GM21737 (cell line): ENCODE measurements around the gene STON2.
"Not testable (repeated sequence)": the region's sequence is repeated elsewhere in the genome, so short reads cannot be mapped to it uniquely, and the experiment has no call there.

Experiments used
- ATAC-seq: cut with Tn5 transposase; IDR thresholded peaks from one replicate; pipeline ENCODE4 v1.9.1; 2021; ENCODE audit warnings: mild to moderate bottlenecking, moderate library complexity; ENCODE audit not compliant: unreplicated experiment

Gene STON2

GRCh38 chr14:81386290-81386745, 13.8 kb downstream of the STON2 start:
- no peak for ATAC-seq

DNA sequence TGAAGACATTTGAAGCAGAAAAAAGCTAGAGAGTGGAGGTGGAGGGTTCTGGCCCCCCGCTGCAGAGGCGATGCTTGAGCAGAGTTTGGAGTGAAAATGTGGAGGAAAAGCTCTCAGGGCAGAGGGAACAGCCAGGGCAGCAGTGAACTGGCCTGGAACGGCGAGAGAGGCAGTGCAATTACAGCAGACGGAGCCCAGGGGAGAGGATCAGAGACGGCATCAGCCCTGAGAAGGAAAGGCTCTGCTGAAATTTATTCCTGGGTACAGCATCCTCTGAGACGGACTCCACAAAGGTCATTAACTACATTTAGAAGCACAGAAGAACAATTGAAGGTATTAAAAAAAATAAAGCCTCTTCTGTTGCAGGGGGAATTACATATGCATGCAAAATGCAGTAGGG, 14.2 kb downstream of the STON2 start:
- no peak for ATAC-seq

- ATAC-seq = no peak
Observed at GRCh38 chr14:81385419-81385818, 14.7 kb downstream of the STON2 start.

DNA sequence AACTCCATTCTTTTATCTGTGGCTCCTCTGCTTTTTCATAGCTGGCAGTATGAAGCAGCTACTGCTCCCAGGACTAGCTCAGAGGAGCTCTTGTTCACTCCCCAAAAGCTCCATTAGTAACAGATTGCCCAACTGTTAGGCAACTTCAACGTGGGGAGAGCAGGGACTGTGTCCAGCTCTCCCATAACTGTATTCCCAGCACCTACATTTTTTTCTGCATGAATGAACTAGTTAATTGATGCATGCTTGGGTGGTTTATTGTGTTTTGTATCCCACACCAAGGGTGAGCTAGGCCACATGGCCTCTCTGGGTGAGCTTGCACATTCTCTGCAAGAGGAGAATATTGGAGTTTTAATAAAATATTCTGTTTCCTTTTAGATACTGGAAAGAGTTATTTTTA, 15.2 kb downstream of the STON2 start:
- no peak for ATAC-seq

GRCh38 chr14:81382517-81383225, 17.5 kb downstream of the STON2 start:
- no peak for ATAC-seq

DNA sequence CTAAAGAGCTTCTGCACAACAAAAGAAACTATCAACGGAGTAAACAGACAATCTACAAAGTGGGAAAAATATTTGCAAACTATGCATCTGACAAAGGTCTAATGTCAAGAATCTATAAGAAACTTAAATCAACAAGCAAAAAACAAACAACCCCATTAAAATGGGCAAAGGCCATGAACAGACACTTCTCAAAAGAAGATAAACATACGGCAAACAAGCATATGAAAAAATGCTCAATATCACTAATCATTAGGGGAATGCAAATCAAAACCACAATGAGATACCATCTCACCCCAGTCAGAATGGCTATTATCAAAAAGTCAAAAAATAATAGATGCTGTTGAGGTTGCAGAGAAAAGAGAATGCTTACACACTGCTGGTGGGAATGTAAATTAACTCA, 20.1 kb downstream of the STON2 start:
- ATAC-seq = not testable (repeated sequence)

DNA sequence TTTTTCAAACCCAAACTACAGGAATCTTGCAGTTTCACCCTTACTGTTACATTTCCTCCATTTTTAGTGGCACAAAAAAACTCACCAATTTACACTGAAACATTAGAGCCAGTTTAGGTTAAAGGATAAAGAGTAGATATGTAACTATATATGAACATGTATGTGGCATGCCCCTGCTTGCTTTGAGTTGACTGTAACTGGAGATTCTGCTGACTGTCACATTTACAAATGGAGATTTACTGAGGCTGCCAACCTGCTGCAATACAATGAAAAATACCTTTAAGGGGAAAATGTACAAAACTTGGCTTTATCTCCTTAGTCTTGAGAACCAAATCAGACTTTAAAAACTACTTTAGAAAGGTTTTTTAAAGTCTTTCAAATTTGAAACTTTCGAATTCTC, 28.3 kb downstream of the STON2 start:
- ATAC-seq = no peak

- no peak for ATAC-seq
Observed at GRCh38 chr14:81367563-81367962, 32.6 kb downstream of the STON2 start.

DNA sequence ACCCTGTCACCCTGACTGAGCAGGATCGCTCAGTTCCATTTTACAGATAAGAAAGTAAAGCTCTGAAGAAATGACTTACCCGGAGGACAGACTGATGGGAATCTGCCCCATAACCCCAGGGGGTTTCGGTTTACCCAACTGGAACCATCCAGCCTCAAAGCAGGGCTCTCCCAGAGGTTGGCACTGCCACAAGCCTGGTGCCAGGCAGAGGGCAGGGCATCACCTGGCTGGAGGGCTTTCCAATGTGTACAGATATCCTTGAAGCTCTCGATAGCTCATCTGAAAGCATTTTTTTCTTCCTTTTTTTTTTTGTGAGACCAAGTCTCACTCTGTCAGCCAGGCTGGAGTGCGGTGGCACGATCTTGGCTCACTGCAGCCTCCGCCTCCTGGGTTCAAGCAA, 33.2 kb downstream of the STON2 start:
- ATAC-seq = no peak

DNA sequence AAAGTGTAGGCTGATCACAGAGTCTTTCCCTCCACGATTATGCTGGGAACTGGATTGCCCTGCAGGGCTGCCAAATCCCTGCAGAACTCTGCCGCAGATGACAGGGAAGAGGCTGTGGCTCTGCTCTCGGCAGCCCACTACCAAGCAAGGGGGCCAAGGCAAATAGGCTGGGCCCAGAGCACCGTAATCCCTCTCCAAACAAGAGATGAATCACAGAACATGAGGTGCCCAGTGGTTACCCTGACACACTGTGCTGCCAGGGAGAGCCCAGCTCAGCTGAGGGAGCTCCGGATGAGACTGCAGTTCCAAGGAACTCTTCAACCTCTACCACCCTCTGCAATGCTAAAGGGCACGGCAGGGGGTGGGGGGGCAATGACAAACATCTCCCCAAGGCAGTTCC, 33.9 kb downstream of the STON2 start:
- no peak for ATAC-seq

DNA sequence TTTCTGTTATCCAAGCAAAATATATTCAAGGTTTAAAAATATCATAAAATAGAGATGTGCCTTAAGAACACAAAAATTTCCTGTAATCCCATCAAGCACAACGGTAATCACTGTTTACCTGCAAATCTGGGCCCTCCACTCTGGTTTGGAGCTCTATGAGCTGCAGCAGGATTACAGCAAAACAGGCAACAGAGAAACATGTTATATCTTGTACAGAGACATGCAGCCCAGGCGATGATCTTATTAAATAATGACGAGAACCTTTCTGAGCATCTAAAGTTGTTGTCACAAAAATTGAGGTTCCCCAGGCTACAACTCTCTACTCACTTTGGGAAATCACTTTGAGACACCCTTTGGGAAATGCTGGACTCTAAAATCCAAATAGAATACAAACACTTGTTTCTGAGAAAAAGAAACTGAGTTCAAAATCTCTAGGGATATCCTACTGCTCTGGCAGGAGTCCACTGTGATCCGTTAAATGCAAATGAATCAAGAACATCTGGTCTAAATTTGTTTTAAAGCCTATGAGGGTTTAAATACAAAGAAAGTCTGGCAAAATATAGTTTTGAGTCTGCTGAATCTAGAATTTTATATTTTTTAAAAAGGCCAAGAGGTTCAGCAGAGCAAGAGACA, 36.3 kb downstream of the STON2 start:
- no peak for ATAC-seq

DNA sequence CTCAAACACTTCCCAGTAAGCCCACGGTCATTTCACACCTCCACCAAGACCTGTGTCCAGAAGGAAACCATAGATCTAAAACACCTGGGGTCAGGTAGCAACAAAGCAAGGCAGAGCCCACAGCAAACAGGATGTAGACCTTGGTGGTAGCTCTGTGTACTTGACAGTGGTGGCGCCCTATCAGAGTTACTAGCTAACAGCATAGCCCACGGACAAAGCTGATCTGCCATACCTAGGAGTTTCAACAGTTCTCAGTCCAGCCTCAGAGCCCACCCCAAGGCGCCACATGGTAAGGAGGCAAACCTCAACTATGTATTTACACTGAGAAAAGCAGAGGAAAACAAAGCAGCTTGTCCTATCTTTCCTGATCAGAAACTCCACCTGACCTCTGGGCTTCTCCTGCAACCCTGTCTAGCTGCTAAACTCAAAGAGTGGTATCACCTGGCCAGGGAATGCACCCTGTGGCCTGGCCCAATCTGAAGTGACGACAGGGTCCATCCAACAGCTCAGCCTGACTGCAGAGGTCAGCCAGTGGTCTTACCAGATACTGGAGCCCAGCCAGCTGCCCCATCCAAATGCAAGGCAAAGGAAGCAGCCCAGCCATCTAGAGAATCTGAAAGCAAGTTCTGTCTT, 46.3 kb downstream of the STON2 start:
- no peak for ATAC-seq

DNA sequence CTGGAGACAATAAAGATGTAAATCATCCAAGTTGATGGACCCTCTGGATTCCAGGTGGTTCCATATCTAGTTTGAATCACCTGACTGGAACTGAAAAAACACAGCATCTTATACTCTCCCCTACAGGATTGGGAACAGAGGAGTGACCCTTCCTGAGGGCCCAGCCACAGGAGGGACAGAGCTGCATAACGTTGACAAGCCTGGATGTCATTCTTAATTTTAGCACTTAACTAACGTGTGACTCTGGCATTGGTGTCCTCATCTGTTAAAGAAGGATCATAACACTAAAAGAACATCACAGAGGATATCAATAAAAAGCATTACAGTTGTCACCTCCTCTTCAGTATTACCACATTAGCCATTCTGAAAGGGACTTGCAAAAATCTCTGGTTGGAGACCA, 47.7 kb downstream of the STON2 start:
- no peak for ATAC-seq

GRCh38 chr14:81351205-81351604, 48.9 kb downstream of the STON2 start:
- no peak for ATAC-seq

GRCh38 chr14:81350344-81351130, 49.6 kb downstream of the STON2 start:
- no peak for ATAC-seq

DNA sequence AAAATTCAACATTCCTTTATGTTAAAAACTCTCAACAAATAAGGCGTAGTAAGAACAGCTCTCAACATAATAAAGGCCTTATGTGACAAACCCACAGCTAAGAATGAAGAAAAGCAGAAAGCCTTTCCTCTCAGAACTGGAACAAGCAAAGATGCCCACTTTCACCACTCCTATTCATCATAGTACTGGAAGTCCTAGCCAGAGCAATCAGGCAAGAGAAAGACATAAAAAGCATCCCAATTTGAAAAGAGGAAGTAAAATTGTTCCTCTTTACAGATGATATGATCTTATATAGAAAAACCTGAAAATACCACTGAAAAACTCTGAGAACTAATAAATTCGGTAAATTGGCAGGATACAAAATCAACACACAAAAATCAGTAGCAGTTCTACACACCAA, 52.1 kb downstream of the STON2 start:
- no peak for ATAC-seq

GRCh38 chr14:81345781-81346180, 54.3 kb downstream of the STON2 start:
- ATAC-seq = no peak

DNA sequence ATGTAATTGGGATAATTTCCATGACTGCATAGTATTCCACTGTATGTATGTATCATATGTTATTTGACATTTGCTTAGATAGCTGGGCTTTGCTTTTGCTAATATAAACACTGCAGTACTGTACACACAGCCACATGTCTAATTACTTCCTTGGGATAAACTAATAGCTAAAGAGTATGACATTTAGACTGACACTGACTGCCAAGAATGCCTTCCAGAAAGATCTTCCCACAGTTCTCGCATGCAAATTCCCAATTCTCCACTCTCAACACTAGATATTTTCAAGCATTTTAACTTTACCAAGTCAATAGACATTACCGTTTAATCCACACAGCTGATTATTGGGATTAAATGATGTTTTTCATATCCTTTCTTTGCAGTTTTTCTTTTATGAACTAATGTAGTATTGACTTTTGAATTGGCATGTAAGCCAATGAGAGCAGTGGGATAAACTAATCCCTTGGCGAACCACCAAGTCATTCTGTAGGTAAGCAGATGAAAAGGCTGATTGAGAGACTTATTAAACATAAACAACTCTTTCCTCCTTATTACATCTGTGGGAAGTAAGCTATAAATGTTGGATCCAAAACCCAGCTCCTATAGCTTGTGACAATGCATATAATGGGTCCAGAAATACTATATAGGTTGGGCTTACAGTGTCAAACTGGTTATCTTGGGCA, 55.5 kb downstream of the STON2 start:
- ATAC-seq = no peak

DNA sequence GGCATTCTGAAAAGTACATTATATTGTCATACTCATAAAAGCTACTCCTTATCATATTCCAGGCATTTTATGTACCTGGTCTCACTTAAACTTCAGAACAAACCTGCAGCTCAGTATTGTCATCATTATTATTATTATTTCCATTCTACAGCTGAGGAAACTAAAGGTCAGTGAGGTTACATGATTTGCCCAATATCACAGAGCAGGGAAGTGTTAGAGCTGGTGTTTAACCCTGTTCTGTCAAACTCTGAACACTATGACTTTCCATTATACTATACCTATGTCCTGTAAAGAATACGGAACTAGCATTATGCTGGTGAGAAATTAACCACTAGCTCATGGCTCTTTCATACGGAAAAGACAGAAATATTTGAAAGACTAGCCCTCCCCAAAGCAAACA, 56.4 kb downstream of the STON2 start:
- ATAC-seq = no peak

- ATAC-seq = no peak
Observed at GRCh38 chr14:81342850-81343580, 57.1 kb downstream of the STON2 start.
